Muscle of back (tissue), 11 donors: Measurements from ENCODE around the gene PIGU. TPM values are rescaled to one million over a fixed set of nuclear protein-coding genes. Genes with fewer than 3 reads are reported as not detected.
"Not testable (repeated sequence)": the region's sequence is repeated elsewhere in the genome, so short reads cannot be mapped to it uniquely, and the experiment has no call there.

Experiments
- DNase-seq, 3 donors: peaks; one replicate each; pipeline versions ENCODE4 v3.0.0 to v3.0.0-alpha.2; 2013
- polyA plus RNA-seq, 10 donors: library from polyadenylated mRNA; unstranded; fragments of 120-200 nt; gene quantifications; one replicate each; pipeline ENCODE4 v1.2.1, GENCODE V29; 2013; ENCODE audit not compliant: insufficient read length in 10 of 10

The PIGU gene
- polyA plus RNA-seq, 10 donors: 19.7 to 25.8 (median 23.9) TPM

DNA sequence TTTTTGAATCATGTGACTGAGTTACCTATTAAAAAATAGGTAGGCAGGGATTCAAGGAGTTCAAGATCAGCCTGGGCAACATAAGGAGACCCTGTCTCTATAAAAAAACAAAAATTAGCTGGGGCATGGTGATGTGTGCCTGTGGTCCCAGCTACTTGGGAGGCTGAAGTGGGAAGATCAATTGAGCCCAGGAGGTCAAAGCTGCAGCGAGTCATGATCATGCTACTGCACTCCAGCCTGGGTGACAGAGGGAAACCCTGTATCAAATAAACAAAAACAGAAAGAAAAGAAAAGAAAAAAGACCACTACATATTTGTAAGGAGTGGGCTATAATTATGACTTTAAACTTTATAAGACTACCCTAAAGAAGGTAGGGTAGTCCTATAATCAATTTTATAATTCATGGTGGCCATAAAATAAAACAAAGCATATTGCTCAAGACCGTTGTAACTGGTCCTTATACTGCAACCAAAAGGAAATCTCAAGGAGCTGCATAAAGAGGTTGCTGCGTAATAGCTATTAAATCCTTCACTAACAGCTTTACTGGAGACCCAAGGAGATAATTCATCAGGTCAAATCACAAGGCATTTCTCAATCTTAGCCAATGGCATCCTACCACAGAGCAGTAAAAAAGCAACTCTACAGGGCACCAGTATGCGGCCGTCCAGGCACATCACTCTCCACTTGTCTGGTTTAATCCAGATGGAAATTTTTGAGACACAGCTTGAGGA is 13.5 kb downstream of the PIGU start:
- no peak for DNase-seq

- not testable (repeated sequence) for DNase-seq
These were observed 15.1 kb downstream of the PIGU start for GRCh38 chr20:34661811-34662210.

- DNase-seq: not testable (repeated sequence)
These were observed 18.2 kb downstream of the PIGU start for GRCh38 chr20:34658654-34659053.

DNA sequence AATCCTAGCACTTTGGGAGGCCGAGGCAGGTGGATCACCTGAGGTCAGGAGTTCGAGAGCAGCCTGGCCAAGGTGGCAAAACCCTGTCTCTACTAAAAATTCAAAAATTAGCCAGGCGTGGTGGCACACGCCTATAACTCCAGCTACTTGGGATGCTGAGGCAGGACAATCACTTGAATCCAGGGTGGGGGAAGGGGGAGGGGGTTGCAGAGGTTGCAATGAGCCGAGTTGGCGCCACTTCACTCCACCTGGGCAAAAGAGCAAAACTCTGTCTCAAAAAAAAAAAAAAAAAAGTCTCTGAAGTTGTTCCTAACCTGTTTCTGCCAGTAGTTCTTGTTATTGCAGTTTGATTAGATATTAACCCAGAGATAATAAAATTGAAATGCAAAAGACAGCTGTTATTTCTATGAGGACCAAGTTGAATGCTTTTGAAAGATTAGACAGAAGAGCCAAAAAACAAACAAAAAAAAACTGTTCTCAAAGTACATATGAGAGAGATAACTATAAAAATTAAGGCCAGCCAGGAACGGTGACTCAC is 22.6 kb downstream of the PIGU start:
- no peak for DNase-seq

DNA sequence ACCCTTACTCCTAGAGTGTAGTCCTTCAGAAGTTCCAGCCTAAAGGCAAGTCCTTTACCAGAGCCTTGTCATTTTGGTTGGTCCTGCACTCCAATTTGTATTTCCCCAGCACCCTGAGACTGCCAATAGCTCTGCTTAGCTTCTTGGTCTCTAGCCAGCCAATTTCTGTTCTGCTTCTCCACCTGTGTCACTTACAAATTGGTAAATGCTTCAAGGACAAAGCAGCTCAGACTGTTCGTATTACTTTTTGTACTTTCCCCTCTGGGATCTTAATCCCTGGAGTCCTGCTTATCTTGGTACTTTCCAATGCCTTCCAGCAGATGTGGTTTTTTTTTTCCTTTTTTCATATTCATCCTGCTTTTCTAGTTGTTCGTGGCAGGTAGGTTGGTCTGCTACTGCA is 25.7 kb downstream of the PIGU start:
- no peak for DNase-seq

DNA sequence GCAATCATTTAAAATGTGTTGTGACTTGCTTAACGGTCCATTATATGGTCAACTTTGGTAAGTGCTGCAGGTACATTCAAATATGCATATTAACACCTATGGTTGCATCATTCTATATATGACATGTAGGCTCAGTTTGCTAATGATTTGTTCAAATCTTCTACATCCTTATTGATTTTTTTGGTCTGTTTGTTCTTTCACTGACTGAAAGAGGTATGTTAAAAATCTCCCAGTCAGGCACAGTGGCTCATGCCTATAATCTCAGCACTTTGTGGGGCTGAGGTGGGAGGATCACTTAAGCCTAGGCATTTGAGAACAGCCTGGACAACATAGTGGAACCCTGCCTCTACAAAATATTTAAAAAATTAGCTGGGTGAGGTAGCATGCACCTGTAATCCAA is 29.2 kb downstream of the PIGU start:
- no peak for DNase-seq

DNA sequence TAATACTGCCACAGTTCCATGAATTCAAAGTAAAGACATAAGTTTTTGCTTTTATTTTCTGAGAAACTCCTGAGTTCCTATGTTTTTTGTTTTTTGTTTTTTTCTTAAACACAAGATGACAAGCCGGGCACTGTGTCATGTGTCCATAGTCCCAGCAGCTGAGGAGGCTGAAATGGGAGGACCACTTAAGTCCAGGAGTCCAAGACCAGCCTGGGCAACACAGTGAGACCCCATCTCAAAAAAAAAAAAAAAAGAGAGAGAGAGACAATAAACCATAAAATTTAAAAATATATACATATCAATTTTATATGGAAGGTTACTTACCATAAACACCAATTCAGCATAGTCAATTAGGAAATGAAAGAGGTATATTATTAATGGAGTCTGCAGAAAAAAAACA is 31.9 kb downstream of the PIGU start:
- DNase-seq: no peak

GRCh38 chr20:34644345-34644744 is 32.5 kb downstream of the PIGU start:
- DNase-seq: no peak

GRCh38 chr20:34643928-34644327 is 33.0 kb downstream of the PIGU start:
- no peak for DNase-seq

GRCh38 chr20:34642009-34642408 is 34.9 kb downstream of the PIGU start:
- DNase-seq: no peak

DNA sequence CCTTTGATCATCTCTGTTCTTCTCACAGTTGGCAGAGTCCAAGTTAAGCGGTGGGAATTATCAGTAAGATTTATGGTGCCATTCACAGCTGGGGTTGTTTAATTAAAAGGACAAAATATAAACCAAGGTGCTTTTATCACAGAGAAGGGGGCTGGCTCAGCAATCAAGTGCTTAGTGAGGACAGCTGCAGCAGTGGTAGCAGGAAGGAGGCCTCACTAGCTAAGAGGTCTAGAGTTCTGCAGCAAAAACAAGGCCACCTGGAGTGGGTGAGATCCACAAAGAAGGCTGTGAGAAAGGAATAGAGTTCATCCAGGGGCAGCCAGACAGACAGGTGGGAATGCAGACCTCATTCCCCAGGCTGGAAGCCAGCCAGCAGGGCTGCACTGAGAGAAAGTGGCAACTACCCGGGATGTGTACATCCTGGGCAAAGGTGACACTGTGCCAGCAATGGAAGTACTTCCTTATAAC is 37.1 kb downstream of the PIGU start:
- DNase-seq: no peak

- no peak for DNase-seq
These were observed 38.4 kb downstream of the PIGU start for GRCh38 chr20:34638532-34638931.

DNA sequence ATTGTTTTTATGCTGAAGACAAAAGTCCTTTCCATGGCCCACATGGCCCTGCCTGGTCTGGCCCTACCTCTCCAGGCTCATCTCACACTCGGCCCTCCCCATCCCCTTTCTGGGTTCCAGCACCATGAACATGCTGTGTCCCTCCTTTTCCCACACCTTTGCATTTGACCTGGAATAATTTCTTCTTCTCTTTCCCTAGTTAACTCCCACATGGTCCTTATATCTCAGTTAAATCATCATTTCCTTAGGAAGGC is 38.9 kb downstream of the PIGU start:
- no peak for DNase-seq

GRCh38 chr20:34637245-34638038 is 39.5 kb downstream of the PIGU start:
- peak in 1 of 3 donors; percentile 22 for DNase-seq

DNA sequence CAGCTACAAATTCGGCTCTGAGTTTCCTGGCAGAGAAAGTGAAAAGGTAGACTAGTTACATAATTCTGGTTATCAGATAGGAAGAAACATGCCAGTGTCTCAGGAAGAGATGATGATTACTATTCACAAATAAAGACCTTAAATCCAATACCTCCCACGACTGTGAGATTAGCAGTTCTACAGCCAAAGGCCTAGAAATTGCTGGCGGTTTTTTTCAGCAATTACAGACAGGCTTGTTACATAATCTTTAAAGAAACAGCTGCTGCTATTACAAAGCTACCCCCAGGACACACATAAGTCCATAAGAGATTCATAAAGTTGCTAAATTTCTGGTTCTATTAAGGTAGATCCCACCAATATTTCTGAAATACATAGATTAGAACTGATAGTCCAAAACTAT is 40.2 kb downstream of the PIGU start:
- DNase-seq: no peak

GRCh38 chr20:34634392-34634791 is 42.5 kb downstream of the PIGU start:
- DNase-seq: no peak

DNA sequence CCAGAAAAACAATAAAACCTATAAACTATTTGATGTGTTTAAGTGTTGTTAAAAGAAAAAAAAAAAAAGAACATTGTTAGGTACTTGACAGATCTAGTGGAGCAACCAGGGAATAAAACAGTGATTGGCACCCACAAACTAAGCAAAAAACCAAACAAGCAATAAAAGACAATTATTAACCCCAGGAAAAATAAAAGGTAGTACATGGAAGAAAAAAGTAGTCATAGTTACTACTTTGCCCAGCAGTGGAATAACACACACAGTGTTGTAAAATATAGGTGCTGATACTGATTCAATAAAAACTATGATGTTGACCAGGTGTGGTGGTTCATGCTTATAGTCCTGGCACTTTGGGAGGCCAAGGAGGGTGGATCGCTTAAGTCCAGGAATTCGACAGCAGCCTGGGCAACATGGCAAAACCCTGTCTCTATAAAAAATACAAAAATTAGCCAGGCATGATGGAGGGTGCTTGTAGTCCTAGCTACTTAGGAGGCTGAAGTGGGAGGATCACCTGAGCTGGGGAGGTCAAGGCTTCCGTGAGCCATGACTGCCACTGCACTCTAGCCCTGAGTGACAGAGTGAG is 43.9 kb downstream of the PIGU start:
- DNase-seq: no peak

- DNase-seq: no peak
These were observed 47.0 kb downstream of the PIGU start for GRCh38 chr20:34629904-34630303.

GRCh38 chr20:34629342-34629741 is 47.5 kb downstream of the PIGU start:
- DNase-seq: no peak

DNA sequence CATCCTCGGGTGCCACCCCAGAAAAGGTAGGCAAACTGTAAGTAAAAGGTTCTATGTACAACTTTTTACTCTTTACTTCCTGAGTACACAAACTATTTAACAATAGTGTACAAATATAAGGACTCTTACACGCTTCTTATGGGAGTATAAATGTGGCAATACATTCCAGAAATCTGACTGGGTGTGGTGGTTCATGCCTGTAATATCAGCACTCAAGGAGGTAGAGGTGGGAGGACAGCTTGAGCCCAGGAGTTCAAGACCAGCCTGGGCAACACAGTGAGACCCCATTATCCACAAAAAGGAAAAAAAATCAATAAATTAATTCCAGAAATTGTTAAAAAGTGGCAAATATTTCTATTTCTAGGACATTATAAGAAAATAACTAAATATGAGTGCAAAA is 48.9 kb downstream of the PIGU start:
- DNase-seq: no peak

GRCh38 chr20:34627458-34627857 is 49.4 kb downstream of the PIGU start:
- no peak for DNase-seq

- peak in 1 of 3 donors; percentile 18 for DNase-seq
These were observed 49.9 kb downstream of the PIGU start for GRCh38 chr20:34626992-34627391.

GRCh38 chr20:34624629-34625028 is 52.3 kb downstream of the PIGU start:
- no peak for DNase-seq
